ENCODE results near the gene HIVEP1. TPM values are rescaled to one million over a fixed set of nuclear protein-coding genes. Genes with fewer than 3 reads are reported as not detected.
A peak's percentile ranks its signal among the peaks of the same experiment; 100 is the strongest.

HIVEP1 gene
- total and polyA plus RNA-seq, 4 donors, result 2.7 to 27.2 (median 6.2) TPM

DNA sequence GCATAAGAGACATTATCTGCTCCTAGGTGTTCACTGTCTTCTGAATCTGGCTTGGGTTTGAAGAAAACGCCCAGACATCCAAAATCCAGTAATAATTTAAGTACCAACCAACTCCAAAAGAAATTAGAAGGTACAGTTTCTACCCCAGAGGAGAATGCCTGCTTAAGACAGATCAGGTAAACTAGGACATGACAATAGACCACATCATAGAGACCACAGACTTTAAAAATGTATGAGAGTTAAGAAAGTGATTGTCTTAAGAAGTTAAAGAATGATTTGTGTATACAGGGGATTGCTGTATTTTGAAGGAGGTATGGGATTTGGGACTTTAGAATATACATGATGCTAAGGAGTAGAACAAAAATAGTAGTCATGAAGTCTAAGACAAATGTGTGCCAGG is 157.3 kb downstream of the HIVEP1 start (continued):
- no peak for TF ChIP-seq RXRA (IDR thresholded peaks at IDR 0.05)
- no peak for TF ChIP-seq RAD21 (IDR thresholded peaks at IDR 0.05)
- no peak for TF ChIP-seq GABPA (IDR thresholded peaks at IDR 0.05 in 1 of 2, conservative IDR thresholded peaks at IDR 0.05 in 1 of 2)
- TF ChIP-seq, protein P1, sequence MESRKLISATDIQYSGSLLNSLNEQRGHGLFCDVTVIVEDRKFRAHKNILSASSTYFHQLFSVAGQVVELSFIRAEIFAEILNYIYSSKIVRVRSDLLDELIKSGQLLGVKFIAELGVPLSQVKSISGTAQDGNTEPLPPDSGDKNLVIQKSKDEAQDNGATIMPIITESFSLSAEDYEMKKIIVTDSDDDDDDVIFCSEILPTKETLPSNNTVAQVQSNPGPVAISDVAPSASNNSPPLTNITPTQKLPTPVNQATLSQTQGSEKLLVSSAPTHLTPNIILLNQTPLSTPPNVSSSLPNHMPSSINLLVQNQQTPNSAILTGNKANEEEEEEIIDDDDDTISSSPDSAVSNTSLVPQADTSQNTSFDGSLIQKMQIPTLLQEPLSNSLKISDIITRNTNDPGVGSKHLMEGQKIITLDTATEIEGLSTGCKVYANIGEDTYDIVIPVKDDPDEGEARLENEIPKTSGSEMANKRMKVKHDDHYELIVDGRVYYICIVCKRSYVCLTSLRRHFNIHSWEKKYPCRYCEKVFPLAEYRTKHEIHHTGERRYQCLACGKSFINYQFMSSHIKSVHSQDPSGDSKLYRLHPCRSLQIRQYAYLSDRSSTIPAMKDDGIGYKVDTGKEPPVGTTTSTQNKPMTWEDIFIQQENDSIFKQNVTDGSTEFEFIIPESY (IDR thresholded peaks at IDR 0.05), result no peak

DNA sequence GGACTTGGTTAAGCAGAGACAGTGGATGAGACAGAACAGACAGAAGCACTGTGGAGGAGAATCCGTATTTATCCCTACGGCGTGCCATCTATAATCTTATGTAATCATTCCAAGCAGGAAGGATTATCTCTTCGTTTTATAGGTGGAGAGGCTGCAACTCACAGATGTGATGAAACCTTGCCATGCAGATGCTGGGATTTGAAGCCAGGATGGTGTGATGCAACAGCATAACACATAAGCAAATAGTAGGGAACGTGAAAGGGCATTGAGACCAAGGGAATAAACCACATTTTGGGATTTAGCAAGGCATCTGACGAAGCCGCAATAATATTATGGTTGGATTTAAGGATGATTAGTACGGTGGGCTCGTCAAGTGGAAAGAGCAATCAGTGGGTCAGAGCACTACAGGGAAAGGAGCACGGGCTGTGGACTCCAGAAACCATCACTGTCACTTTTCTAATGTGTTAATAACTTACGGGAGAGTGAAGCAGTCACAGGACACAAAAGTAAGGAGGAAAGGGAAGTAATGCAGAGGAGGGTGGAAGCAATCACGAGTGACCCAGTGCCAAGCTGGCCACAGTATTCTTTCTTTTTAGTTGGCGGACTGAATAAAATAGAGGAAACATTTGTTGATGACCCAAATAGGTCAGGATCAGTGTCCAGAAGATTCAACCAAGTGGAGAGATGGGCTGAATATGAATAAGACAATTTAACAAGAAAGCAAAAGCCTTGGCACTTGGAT is 158.4 kb downstream of the HIVEP1 start:
- Histone ChIP-seq H3K27me3 (ENCODE audit: control insufficient read depth in 4 of 4, insufficient read depth in 4 of 4, low read length in 3 of 4) (no peaks in the 10 kb centered on the region), H3K9ac (ENCODE audit: low read depth in 1 of 2, low read length in 2 of 2) (no peak overlapping the region), H3K36me3 (ENCODE audit: control insufficient read depth in 4 of 4, insufficient read depth in 3 of 4, low read depth in 1 of 4, low read length in 3 of 4) (no peaks in the 10 kb centered on the region), H3K27ac (ENCODE audit: low read depth in 1 of 2, low read length in 2 of 2) (no peak overlapping the region), H3K4me3 (ENCODE audit: low read depth in 1 of 3, low read length in 3 of 3) (no peak overlapping the region), H3K9me3 (ENCODE audit: control insufficient read depth in 4 of 4, low read length in 3 of 4) (no peaks in the 10 kb centered on the region), H3K4me1 (ENCODE audit: control insufficient read depth in 4 of 4, insufficient read depth in 4 of 4, low read length in 3 of 4) (no peaks in the 10 kb centered on the region)
- TF ChIP-seq RAD21 (IDR thresholded peaks at IDR 0.05) (peak in 1 of 2 donors; percentile 4), SP1 (IDR thresholded peaks at IDR 0.05) (no peak), GABPA (IDR thresholded peaks at IDR 0.05 in 1 of 2, conservative IDR thresholded peaks at IDR 0.05 in 1 of 2) (no peak), NR2F2 (IDR thresholded peaks at IDR 0.05) (no peak), FOXA2 (IDR thresholded peaks at IDR 0.05) (no peak), HNF4A (conservative IDR thresholded peaks at IDR 0.05) (peak in 1 of 2 donors; percentile 5), EGR1 (IDR thresholded peaks at IDR 0.05; ENCODE audit: low read depth in 2 of 2) (no peak), HNF4G (IDR thresholded peaks at IDR 0.05) (no peak), YY1 (IDR thresholded peaks at IDR 0.05) (no peak), RXRA (IDR thresholded peaks at IDR 0.05) (peak in 1 of 2 donors; percentile 13), TAF1 (conservative IDR thresholded peaks at IDR 0.05) (no peak), JUND (IDR thresholded peaks at IDR 0.05) (no peak)
- TF ChIP-seq, protein P2, sequence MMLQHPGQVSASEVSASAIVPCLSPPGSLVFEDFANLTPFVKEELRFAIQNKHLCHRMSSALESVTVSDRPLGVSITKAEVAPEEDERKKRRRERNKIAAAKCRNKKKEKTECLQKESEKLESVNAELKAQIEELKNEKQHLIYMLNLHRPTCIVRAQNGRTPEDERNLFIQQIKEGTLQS (IDR thresholded peaks at IDR 0.05), result no peak
- TF ChIP-seq, protein P3, sequence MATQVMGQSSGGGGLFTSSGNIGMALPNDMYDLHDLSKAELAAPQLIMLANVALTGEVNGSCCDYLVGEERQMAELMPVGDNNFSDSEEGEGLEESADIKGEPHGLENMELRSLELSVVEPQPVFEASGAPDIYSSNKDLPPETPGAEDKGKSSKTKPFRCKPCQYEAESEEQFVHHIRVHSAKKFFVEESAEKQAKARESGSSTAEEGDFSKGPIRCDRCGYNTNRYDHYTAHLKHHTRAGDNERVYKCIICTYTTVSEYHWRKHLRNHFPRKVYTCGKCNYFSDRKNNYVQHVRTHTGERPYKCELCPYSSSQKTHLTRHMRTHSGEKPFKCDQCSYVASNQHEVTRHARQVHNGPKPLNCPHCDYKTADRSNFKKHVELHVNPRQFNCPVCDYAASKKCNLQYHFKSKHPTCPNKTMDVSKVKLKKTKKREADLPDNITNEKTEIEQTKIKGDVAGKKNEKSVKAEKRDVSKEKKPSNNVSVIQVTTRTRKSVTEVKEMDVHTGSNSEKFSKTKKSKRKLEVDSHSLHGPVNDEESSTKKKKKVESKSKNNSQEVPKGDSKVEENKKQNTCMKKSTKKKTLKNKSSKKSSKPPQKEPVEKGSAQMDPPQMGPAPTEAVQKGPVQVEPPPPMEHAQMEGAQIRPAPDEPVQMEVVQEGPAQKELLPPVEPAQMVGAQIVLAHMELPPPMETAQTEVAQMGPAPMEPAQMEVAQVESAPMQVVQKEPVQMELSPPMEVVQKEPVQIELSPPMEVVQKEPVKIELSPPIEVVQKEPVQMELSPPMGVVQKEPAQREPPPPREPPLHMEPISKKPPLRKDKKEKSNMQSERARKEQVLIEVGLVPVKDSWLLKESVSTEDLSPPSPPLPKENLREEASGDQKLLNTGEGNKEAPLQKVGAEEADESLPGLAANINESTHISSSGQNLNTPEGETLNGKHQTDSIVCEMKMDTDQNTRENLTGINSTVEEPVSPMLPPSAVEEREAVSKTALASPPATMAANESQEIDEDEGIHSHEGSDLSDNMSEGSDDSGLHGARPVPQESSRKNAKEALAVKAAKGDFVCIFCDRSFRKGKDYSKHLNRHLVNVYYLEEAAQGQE (IDR thresholded peaks at IDR 0.05), result no peak
- TF ChIP-seq, protein P4, sequence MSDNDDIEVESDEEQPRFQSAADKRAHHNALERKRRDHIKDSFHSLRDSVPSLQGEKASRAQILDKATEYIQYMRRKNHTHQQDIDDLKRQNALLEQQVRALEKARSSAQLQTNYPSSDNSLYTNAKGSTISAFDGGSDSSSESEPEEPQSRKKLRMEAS (IDR thresholded peaks at IDR 0.05), result no peak
- TF ChIP-seq, protein P5, sequence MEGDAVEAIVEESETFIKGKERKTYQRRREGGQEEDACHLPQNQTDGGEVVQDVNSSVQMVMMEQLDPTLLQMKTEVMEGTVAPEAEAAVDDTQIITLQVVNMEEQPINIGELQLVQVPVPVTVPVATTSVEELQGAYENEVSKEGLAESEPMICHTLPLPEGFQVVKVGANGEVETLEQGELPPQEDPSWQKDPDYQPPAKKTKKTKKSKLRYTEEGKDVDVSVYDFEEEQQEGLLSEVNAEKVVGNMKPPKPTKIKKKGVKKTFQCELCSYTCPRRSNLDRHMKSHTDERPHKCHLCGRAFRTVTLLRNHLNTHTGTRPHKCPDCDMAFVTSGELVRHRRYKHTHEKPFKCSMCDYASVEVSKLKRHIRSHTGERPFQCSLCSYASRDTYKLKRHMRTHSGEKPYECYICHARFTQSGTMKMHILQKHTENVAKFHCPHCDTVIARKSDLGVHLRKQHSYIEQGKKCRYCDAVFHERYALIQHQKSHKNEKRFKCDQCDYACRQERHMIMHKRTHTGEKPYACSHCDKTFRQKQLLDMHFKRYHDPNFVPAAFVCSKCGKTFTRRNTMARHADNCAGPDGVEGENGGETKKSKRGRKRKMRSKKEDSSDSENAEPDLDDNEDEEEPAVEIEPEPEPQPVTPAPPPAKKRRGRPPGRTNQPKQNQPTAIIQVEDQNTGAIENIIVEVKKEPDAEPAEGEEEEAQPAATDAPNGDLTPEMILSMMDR (IDR thresholded peaks at IDR 0.05; ENCODE audit: low read depth, low read length, missing input control), result no peak
- no peak for DNase-seq (ENCODE audit: low spot score)
- 70% methylated on average over 13 of the region's 13 CpGs for WGBS
